ENCODE results near the gene MRPL44.
A peak's percentile ranks its signal among the peaks of the same experiment; 100 is the strongest.
"Not testable (repeated sequence)": the region's sequence is repeated elsewhere in the genome, so short reads cannot be mapped to it uniquely, and the experiment has no call there.

MRPL44 gene

DNA sequence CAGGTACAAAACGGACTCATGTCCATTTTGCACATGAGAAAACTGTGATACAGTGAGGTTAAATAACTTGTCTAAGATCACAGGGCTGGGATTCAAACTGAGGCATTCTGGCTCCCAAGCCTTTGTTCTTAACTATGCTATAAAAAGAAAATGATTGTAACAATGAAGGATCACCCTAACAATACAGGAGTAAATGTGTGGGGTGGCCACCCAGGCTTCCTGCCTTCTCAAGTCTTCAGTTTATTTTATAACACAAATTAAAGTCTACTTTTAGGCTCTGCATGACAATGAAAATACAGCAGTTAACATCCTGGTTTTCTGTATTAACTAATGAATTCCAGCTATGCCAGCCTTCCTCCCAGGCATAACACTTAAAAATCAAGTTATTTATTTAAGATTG is 19.7 kb upstream of the MRPL44 start:
- H3K9me3 ChIP-seq (ENCODE audit: control insufficient read depth, insufficient read depth, low read length): no peaks in the 10 kb centered on the region
- H3K9ac ChIP-seq (ENCODE audit: low read depth, low read length): peak overlapping the region; percentile 19; the same call in 1 of the 2 replicates
- H3K4me1 ChIP-seq (ENCODE audit: control insufficient read depth, insufficient read depth, low read length): peaks cover 57% of the 10 kb centered on the region
- H3K4me3 ChIP-seq (ENCODE audit: low read depth, low read length): peak overlapping the region; percentile 22
- H3K36me3 ChIP-seq (ENCODE audit: control insufficient read depth, insufficient read depth, low read length): no peaks in the 10 kb centered on the region
- peak overlapping the region; percentile 76 for H3K27ac ChIP-seq (ENCODE audit: low read depth, low read length)
- no peaks in the 10 kb centered on the region for H3K27me3 ChIP-seq (ENCODE audit: control insufficient read depth, insufficient read depth, low read length)

DNA sequence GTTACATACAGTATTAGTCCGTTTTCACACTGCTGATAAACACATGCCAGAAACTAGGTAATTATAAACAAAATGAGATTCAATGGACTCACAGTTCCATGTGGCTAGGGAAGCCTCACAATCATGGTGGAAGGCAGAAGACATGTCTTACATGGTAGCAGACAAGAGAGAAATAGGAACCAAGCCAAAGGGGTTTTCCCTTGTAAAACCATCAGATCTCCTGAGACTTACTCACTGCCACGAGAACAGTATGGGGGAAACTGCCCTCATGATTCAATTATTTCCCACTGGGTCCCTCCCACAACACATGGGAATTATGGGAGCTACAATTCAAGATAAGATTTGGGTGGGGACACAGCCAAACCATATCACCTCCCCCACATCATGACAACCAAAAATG is 17.8 kb upstream of the MRPL44 start:
- H3K4me3 ChIP-seq (ENCODE audit: low read depth, low read length); H3K27ac ChIP-seq (ENCODE audit: low read depth, low read length); H3K27me3 ChIP-seq (ENCODE audit: control insufficient read depth, insufficient read depth, low read length); H3K9ac ChIP-seq (ENCODE audit: low read depth, low read length); H3K36me3 ChIP-seq (ENCODE audit: control insufficient read depth, insufficient read depth, low read length); H3K9me3 ChIP-seq (ENCODE audit: control insufficient read depth, insufficient read depth, low read length): not testable (repeated sequence)
- H3K4me1 ChIP-seq (ENCODE audit: control insufficient read depth, insufficient read depth, low read length): peaks cover 64% of the 10 kb centered on the region

DNA sequence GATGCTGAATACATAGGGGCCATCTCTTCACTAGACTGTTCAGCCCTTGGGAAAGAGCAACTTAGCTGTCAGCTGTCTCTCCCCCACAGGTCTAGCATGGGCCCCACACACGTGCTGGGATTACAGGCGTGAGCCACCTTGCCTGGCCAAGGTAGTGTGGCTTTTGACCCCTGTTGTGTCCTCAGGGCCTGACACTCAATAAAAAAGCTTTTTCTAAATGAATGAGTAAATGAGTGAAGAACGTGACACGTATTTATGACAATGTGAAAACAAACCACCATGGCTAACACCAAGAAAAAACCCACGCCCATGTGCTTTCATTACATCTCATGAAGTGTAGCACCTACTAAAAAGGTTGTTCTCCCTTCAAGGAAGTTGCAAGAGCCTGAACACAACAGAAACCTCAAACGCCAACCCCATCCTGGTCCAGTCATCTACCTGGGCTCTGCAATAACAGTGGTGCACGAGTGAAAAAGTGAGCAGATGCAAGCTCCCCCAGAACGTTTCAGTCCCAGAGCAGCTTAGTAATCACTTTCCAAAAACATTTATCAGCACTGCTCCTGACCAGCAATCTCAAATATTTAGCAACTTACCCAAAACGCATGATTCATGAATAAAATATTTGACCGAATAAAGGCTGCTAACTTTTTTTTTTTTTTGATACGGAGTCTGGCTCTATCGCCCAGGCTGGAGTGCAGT is 15.5 kb upstream of the MRPL44 start:
- no peaks in the 10 kb centered on the region for H3K9me3 ChIP-seq (ENCODE audit: control insufficient read depth, insufficient read depth, low read length)
- no peak overlapping the region for H3K27ac ChIP-seq (ENCODE audit: low read depth, low read length)
- no peak overlapping the region for H3K4me3 ChIP-seq (ENCODE audit: low read depth, low read length)
- H3K36me3 ChIP-seq (ENCODE audit: control insufficient read depth, insufficient read depth, low read length): no peaks in the 10 kb centered on the region
- no peak overlapping the region for H3K9ac ChIP-seq (ENCODE audit: low read depth, low read length)
- H3K27me3 ChIP-seq (ENCODE audit: control insufficient read depth, insufficient read depth, low read length): no peaks in the 10 kb centered on the region
- H3K4me1 ChIP-seq (ENCODE audit: control insufficient read depth, insufficient read depth, low read length): peaks cover 47% of the 10 kb centered on the region

DNA sequence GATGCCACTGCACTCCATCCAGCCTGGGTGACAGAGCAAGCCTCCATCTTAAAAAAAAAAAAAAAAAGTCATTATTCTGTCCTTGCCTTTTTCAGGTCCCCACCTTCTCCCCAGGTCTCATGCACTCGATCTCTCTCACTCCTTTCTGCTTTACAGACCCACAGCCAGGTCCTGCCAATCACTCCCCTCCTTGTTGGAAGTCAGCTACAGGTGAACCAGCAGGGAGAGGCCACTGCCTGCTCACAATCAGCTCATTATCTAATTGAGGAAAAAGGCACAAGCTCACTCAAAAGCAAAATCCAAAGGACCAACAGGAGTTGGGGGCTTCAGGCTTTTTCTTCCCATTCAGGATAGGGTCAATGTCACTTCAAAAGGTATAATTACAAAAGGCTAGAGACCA is 14.1 kb upstream of the MRPL44 start:
- Histone ChIP-seq H3K36me3 (ENCODE audit: control insufficient read depth, insufficient read depth, low read length) (no peaks in the 10 kb centered on the region), H3K9me3 (ENCODE audit: control insufficient read depth, insufficient read depth, low read length) (no peaks in the 10 kb centered on the region), H3K4me3 (ENCODE audit: low read depth, low read length) (peak overlapping the region; percentile 97), H3K4me1 (ENCODE audit: control insufficient read depth, insufficient read depth, low read length) (peaks cover 40% of the 10 kb centered on the region), H3K27me3 (ENCODE audit: control insufficient read depth, insufficient read depth, low read length) (no peaks in the 10 kb centered on the region), H3K27ac (ENCODE audit: low read depth, low read length) (peak overlapping the region; percentile 32), H3K9ac (ENCODE audit: low read depth, low read length) (no peak overlapping the region)

DNA sequence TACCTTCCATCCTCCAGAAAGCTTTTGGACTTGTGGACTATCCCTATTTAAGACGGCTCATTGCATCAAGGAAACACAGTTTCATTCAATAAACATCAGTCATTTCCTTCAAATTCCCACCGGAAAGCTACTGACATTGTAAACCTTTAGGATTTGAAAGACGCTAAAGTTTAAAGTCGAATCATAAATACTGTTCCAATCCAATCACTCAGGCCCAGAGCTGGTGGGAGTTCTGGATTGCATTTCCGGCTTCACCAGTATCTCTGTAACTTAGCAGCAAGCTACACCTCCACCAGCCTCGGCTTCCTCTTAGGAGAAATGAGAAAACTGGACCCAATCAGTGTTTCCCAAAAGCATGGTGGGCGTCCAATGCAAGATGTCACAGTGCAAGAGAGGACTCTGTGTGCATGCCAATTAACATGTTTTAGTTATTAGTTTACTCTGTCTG is 13.7 kb upstream of the MRPL44 start:
- Histone ChIP-seq H3K4me3 (ENCODE audit: low read depth, low read length) (peak overlapping the region; percentile 97), H3K9me3 (ENCODE audit: control insufficient read depth, insufficient read depth, low read length) (no peaks in the 10 kb centered on the region), H3K27me3 (ENCODE audit: control insufficient read depth, insufficient read depth, low read length) (no peaks in the 10 kb centered on the region), H3K9ac (ENCODE audit: low read depth, low read length) (no peak overlapping the region), H3K36me3 (ENCODE audit: control insufficient read depth, insufficient read depth, low read length) (no peaks in the 10 kb centered on the region), H3K27ac (ENCODE audit: low read depth, low read length) (peak overlapping the region; percentile 32), H3K4me1 (ENCODE audit: control insufficient read depth, insufficient read depth, low read length) (peaks cover 36% of the 10 kb centered on the region)

DNA sequence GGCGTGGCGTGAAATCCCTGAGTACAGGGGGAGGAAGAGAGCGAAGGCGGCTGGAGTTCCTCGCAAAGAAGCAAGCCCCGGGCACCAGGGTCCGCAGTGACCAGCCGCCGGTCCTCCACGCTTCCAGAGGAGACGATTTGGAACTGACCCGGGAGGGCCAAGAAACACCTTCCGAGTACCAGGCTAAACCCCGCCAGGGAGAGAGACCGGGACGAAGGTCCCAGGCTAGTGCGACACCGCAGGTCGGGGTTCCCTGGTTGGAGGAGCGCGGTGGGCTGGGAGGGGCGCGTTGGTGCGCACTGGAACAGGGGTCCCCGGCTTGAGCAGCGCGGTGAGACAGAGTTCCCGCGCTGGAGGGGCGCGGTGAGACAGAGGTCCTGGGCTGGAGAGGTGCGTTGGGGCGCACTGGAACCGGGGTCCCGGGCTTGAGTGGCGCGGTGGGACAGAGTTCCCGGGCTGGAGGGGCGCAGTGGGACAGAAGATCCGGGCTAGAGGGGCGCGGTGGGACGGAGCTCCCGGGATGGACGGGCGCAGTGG is 13.0 kb upstream of the MRPL44 start:
- no peak overlapping the region for H3K27ac ChIP-seq (ENCODE audit: low read depth, low read length)
- H3K9ac ChIP-seq (ENCODE audit: low read depth, low read length): peak overlapping the region; percentile 84
- H3K4me1 ChIP-seq (ENCODE audit: control insufficient read depth, insufficient read depth, low read length): peaks cover 30% of the 10 kb centered on the region
- no peaks in the 10 kb centered on the region for H3K9me3 ChIP-seq (ENCODE audit: control insufficient read depth, insufficient read depth, low read length)
- H3K4me3 ChIP-seq (ENCODE audit: low read depth, low read length): peak overlapping the region; percentile 97
- H3K27me3 ChIP-seq (ENCODE audit: control insufficient read depth, insufficient read depth, low read length): no peaks in the 10 kb centered on the region
- no peaks in the 10 kb centered on the region for H3K36me3 ChIP-seq (ENCODE audit: control insufficient read depth, insufficient read depth, low read length)

DNA sequence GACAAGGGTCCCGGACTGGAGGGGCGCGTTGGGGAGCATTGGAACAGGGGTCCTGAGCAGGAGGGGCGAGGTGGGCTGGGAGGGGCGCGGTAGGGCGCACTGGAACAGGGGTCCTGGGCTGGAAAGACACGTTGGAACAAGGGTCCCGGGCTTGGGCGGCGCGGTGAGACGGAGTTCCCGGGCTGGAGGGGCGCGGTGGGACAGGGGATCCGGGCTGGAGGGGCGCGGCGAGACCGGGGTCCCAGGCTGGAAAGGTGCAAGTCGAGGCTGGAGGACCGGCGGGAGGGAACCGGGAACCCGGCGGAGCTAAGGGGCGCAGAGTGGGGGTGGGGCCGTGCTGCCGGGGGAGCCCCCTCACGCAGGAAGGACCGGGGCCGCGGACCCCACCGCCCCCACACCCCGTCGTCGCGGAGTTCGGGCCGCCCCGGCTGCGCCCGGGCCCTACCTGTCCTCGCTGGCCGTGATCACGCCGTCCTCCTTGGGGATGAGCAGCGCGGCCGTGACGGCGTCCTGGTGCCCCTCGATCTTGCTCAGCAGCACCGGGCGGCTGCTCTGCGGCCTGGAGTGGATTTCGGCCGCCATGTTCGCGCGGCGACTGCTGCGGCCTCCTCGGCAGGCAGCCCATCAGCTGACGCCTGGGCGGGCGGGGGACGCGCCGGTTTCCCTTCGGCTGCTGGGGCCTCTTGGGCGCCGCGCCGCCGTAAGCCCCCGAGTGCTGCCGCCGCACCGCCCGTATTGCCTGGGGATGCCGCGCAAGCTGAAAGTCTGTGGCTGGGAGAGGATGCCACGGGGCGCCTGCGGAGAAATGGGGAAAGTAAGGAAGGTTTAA is 12.3 kb upstream of the MRPL44 start, which contains the start of gene WDFY1:
TSS of gene WDFY1 (minus strand) at position 633 of the 829 bp plus-strand sequence. CDS start at position 582, 51 bp downstream.
- peaks cover 29% of the 10 kb centered on the region for H3K4me1 ChIP-seq (ENCODE audit: control insufficient read depth, insufficient read depth, low read length)
- peak within 1 kb of the TSS; percentile 83 for H3K27ac ChIP-seq (ENCODE audit: low read depth, low read length)
- no peaks in the 10 kb centered on the region for H3K27me3 ChIP-seq (ENCODE audit: control insufficient read depth, insufficient read depth, low read length)
- peak within 1 kb of the TSS; percentile 97 for H3K4me3 ChIP-seq (ENCODE audit: low read depth, low read length)
- H3K9me3 ChIP-seq (ENCODE audit: control insufficient read depth, insufficient read depth, low read length): no peaks in the 10 kb centered on the region
- no peaks in the 10 kb centered on the region for H3K36me3 ChIP-seq (ENCODE audit: control insufficient read depth, insufficient read depth, low read length)
- H3K9ac ChIP-seq (ENCODE audit: low read depth, low read length): peak within 1 kb of the TSS; percentile 84

DNA sequence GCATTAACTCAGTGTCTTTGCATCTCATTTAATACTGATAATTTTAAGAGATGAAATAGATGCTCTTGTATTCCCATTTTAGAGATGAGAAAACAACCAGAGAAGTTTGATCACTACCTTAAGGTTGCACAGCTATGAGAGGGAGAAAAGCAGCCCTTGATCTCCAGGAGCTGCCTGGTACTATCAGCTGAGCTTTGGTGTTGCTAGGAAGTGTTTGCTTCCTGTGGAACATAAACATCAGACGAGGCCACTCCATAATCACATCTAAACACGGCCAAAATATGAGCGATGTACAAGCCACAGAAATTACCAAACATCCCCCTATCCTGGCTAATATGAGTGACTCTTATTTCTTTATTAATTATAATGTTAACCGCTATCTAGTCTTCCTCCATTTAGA is 11.5 kb upstream of the MRPL44 start:
- H3K4me3 ChIP-seq (ENCODE audit: low read depth, low read length): peak overlapping the region; percentile 97
- peaks cover 35% of the 10 kb centered on the region for H3K4me1 ChIP-seq (ENCODE audit: control insufficient read depth, insufficient read depth, low read length)
- H3K27me3 ChIP-seq (ENCODE audit: control insufficient read depth, insufficient read depth, low read length): no peaks in the 10 kb centered on the region
- H3K27ac ChIP-seq (ENCODE audit: low read depth, low read length): no peak overlapping the region
- H3K9ac ChIP-seq (ENCODE audit: low read depth, low read length): no peak overlapping the region
- no peaks in the 10 kb centered on the region for H3K9me3 ChIP-seq (ENCODE audit: control insufficient read depth, insufficient read depth, low read length)
- no peaks in the 10 kb centered on the region for H3K36me3 ChIP-seq (ENCODE audit: control insufficient read depth, insufficient read depth, low read length)

DNA sequence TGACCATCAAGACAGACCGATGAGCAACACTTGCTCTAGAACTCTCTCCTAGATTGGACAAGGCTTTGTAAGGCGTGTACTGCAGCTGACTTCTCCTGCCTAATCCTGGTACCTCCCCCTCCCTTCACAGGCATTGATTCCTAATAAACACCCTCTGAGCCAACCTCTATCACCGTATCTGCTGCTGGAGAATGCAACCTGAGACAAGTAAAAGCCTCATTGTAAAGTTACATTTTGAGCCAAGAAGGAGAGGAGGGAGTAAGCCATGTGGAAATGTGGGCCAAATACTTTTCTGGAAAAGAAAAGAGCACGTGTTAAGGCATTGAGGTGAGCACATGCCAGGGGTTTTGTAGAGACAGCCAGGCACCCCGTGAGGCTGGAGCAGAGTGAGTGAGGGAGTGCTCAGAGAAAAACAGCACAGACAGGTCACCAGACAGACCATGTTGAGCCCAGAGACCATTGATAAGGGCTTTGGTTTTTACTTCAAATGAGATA is 9.5 kb upstream of the MRPL44 start:
- Histone ChIP-seq H3K4me1 (ENCODE audit: control insufficient read depth, insufficient read depth, low read length) (peaks cover 47% of the 10 kb centered on the region), H3K27ac (ENCODE audit: low read depth, low read length) (no peak overlapping the region), H3K9me3 (ENCODE audit: control insufficient read depth, insufficient read depth, low read length) (no peaks in the 10 kb centered on the region), H3K27me3 (ENCODE audit: control insufficient read depth, insufficient read depth, low read length) (no peaks in the 10 kb centered on the region), H3K4me3 (ENCODE audit: low read depth, low read length) (no peak overlapping the region), H3K36me3 (ENCODE audit: control insufficient read depth, insufficient read depth, low read length) (no peaks in the 10 kb centered on the region), H3K9ac (ENCODE audit: low read depth, low read length) (0 out of 2 replicates have a peak overlapping the region, but pooled peaks have one; percentile 11)

DNA sequence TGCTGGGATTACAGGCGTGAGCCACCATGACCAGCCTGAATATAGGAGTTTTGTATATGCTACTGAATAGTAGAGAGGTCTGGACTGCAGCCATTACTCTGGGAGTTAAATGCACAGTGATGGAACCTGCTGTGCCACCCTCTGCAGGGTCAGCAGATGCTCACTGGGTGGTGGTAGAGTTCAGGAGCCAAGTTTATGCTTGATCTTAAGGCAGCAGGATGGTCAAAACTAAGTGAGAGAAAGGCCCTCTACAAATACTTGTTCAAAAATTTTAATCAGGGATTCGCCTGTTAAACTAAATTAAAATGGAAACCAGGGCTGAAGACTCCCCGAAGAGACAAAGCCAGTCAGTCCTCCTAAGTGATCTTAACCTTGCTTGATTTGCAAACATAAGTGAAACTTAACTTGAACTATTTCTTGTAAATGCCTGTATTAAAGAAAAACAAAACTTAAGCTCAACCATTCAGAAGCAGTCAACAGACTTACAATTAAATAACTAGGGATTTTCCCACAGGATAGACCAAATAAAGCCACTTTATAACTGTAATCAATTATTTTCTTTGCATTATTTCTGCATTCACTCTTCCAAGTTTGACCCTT is 7.9 kb upstream of the MRPL44 start:
- Histone ChIP-seq H3K4me3 (ENCODE audit: low read depth, low read length) (no peak overlapping the region), H3K27ac (ENCODE audit: low read depth, low read length) (no peak overlapping the region), H3K27me3 (ENCODE audit: control insufficient read depth, insufficient read depth, low read length) (no peaks in the 10 kb centered on the region), H3K9ac (ENCODE audit: low read depth, low read length) (no peak overlapping the region), H3K9me3 (ENCODE audit: control insufficient read depth, insufficient read depth, low read length) (no peaks in the 10 kb centered on the region), H3K36me3 (ENCODE audit: control insufficient read depth, insufficient read depth, low read length) (no peaks in the 10 kb centered on the region), H3K4me1 (ENCODE audit: control insufficient read depth, insufficient read depth, low read length) (peaks cover 35% of the 10 kb centered on the region)

All from HUES48 (cell line).